ENCODE measurements around the gene BARX1.
"Not testable (repeated sequence)": the region's sequence is repeated elsewhere in the genome, so short reads cannot be mapped to it uniquely, and the experiment has no call there.

BARX1 gene

DNA sequence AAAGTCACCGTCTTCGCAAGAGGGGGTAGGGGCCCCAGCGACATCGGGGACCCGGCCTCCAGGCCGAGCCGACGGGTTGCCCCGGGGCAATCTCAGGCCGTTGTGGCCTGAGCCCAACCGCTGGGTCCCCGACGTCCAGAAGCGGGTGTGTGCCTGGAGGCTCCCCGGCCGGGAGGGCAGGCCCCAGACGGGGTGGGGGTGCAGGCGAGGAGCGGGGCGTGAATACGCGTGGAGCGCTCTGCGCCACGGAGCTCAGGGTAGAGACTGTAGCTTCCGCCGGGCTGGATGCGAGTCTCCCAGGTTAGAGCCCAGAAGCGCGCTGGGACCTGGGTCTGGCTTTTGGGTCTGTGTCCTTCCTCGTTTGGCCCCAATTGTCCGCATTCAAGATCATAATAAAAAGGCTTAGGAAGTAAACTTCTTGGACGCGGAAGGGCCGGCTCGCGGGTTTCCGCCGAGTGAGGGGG, 3.5 kb downstream of the BARX1 start:
- DNase-seq (ENCODE audit: low read depth) = no peak

DNA sequence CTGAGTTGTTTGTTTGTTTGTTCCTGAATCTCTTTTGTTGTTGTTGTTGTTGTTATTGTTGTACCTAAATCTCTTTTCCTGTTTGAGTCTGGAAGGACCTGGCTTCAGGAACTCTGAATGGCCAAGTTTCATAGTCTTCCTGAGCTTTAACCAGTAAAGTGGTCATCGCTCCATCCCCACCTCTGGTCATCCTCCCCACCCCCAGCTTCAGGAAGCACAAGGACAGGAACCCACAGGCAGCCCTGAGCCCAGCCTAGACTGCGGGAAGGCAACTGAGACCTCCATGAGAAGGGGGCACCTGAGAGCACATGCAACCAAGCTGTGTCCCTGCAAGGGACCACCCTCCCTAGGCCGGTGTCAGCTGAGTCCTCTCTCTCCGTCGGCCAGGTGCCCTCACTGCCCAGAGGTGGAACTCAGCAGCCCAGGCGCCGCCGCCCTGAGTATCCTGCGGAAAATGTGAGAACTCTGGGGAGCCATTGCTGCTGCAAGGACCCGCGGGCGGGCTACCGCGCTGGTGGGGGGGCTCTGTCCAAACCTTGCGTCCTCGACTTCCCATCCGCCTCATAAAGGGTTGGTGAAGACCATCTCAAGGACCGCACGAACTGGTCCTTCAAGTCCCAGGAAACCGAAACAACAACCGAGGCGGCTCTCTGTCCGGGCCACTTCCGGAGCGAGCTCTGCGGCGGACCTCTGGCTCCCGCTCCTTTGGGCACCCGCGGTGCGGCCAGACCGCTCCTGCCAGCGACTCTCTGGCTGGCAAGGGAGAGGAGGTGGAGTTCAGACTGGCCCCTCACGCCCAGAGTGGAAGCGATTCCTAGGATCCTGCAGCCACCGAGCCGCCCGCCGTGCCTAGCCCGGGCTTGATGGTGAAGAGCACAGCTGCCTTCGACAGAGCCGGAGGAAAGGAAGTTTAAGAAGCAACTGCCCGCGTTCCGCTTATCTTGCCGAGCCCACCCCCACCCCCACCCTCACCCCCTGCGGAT, 4.2 kb downstream of the BARX1 start:
- no peak for DNase-seq (ENCODE audit: low read depth)

DNA sequence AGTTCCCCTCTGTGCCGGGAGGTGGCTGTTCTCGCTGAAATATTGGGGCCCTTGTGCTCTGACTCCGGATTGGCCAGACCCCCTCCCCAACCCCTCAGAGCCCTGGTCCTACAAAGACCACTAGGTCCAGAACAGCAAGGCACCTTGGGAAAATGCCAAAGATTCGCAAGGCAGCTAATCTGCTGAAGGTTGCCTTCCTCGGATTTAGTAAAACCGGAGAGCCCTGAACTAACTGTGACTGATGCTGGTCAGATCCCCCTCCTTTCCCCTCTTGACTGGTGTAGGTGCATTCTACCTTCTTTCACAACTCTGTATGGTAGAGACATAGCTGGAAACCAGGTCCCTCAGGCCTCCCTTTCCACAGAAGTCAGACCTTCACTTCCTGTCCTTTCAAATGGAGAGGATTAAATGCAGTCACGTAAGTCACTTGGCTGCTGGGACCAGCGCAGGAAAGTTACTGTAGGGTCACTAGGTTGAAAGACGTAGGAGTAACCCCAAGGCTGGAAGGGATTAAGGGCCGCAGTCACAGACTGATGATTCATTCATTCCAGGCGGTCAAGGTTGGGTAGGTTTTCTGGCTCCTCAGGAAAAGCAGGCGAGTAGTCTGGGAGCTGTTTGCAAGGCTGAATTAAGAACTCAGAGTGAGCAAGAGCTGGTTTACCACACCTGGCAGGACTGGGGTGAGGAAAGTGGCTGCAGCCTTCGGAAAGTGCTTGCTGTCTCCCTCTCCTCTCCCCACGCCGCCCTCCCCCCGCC, 5.3 kb downstream of the BARX1 start:
- DNase-seq (ENCODE audit: low read depth) = no peak

DNA sequence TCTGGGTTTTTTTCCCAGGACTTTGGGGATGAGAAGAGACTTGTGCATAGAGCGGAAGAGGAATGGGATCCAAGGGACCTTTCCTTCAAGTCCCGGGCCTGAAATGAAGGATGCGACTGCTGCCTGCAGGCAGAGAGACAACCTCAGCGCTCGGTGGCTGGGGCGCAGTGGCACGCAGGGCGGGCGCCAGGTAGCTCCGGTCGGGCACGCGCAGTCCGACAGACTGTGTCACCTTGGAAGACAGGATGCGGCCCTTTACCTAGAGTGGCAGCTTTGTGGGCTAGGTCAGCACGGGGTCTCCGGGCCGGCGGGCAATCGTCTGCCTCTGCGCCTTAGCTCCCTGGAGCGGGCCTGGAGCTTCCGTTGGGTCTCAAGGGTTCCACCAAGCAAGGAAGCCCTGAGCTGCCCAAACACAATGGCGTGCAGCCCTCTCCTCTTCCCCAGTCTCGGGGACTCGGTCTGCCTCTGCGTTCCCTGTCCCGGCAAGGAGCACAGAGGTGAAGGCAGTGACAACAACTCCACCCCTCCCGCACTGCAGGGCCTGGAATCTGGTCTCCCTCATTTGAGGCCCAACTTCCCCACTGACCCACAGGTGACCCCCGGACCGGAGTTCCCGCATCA, 6.0 kb downstream of the BARX1 start:
- DNase-seq (ENCODE audit: low read depth) = no peak

DNA sequence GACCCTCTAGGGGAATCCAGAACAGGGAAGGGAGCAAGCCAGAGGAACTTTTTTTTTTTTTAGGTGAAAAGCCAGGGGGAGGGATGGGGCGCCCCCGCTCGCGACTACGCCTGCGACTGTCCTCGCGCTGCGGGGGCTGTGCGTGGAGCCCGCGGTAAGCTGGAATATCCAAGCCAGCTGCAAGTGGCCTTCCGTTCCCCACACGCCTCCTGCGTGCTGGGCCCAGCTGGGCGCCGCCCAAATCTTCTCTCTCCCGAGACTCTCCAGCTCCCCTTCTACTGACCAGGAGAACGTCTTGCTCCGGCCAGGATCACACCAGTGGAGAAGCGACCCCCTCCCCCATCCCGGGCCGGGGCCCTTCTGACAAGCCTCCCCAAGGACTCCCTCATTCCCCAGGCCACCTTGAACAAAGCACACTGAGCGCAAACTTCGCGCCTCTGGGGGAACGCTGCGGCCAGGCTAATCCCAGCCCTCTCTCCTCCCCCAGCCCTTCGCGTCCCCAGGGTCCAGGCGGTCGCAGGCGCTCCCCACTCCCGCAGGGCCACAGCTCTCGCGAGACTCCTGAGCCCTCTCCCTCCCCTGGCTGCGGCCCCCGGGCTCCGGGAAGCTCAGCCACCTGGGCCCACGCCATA, 6.6 kb downstream of the BARX1 start:
- no peak for DNase-seq (ENCODE audit: low read depth)

DNA sequence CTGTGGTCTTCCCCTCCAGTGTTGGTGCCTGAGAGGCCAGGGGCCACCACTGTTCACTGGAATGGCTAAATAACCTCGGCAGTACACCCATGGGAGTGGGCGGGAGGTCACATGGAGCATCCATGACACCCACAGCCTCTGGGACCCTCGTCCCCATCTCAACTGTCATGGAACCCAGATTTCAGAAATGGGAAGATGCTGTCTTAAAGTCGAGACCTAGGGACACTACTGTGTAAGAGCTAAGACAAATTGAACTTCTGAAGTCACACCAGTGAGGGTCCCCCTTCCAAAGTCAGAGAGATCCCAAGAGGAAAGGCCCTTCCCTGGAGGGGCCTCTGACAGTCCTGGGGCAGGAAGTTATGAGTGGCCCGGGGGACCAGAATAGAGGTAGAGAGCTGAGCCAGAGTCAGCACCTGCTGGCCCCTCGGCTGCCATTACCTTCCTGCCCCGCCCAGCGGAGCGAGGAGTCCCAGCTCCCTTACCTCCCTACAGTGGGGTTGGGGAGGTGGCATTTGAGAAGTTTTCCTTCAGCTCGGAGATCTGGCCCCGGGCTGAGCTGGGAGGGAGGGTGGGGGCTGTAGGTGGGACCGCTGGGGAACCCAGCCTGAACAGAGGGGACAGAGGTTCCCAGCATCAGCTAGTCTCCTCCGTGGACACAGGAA, 7.6 kb downstream of the BARX1 start:
- DNase-seq (ENCODE audit: low read depth) = no peak

DNA sequence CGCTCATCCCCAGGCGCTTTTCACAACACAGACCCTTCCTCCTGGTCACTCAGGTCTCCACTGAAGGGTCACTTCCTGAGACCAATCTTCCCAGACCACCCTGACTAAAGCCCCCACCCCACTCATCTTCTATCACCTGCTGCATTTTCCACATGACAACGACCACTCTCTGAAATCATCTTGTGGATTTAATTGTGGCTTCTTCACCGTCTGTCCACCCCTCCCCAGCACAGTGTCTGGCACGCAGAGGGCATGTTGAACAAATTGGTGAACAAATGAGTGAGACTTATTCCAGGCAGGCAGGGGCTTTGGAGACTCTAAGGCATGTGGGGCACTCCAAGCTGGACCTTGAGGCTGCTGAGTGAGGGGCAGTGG, 8.8 kb downstream of the BARX1 start:
- no peak for DNase-seq (ENCODE audit: low read depth)

DNA sequence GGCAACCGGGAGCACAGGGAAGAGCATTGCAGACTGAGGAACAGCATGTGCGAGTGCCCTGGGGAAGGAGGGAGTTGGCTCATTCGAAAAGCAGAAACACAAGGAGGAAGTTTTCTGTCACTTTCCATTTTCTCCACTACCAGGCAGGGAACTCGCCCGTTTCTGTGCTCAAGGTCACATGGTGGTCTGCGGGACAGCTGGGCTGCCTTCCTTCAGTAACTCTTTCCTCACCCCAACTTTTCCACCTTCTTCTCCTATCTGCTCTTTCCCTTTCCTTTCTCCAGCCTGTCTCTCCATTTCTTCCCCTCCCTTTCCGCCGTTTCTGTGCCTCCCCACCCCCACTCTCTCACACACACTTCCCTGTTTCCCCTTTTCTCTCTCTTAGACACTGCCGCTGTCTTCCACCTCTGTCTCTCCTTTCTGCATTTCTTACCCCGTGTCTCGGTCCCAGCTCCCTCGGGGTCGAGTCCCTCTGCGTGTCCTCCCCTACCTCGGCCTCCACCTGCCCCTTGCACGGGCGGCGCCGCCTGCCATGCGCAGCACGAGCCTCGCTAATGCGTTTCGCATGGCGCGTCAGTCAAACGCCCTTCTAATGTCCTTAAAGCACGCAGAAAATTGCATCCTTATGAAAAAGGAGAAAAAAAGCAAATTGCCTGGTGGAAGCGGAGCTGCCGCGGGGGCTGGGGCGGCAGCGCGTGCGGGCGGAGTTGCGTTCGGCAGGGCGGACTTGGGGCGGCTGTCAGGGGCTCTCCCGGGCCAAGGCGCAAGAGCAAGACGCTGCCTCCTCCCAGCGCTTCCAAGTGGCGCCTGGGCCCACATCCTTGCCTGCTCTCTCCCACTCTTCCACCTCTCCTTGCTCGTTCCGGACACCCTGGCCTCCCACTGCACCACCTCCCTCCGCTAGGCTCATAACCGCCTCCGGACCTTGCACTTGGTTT, 9.5 kb downstream of the BARX1 start:
- no peak for DNase-seq (ENCODE audit: low read depth)

DNA sequence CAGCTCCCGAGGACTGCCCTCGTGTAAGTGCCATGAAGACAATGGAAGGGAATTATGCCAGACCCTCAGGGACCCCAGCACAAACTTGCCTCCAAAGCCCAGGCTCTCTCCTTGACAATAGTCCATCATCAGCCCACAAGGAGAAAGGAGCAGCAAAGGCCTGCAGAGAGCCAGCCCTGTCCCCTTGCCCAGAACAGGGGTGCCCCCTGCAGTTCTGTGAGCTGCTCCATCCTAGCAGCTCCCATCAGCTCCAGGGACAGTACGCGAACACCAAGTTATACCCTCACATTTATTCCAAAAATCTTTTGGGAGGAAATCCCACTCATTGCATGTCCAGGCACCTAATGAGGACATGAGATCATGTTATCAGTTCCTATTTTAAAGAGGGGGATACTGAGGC, 11.1 kb downstream of the BARX1 start:
- DNase-seq (ENCODE audit: low read depth) = no peak

DNA sequence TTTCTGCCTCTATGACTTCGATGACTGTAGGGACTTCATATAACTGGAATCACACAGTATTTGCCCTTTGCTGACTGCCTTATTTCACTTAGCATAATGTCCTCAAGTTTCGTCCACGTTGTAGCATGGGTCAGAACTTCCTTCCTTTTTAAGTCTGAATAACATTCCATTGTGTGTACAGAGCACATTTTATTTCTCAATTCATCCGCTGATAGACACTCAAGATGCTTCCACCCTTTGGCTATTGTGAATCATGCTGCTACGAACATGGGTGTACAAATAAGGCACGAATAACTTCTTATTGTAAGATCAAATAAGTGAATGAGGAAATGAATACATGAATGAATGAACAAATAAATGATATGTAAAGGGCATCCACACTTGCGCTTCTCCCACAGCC, 13.0 kb downstream of the BARX1 start:
- no peak for DNase-seq (ENCODE audit: low read depth)

DNA sequence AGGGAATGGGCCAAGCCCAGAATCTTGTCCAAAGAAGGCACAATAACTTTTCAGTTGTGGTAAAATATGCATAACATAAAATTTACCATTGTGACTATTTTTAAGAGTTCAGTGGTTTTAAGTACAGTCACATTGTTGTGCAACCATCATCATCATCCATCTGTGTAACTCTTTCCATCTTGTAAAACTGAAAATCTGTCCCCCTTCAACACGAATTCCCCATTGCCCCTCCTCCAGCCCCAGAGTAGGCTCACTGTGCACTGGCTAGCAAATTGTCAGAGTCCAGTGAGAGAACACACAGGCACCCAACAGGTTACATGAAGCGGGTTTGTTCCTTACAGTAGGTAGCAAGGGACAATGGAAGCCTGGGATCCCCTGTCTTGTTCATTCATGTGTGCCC, 13.7 kb downstream of the BARX1 start:
- DNase-seq (ENCODE audit: low read depth) = no peak

DNA sequence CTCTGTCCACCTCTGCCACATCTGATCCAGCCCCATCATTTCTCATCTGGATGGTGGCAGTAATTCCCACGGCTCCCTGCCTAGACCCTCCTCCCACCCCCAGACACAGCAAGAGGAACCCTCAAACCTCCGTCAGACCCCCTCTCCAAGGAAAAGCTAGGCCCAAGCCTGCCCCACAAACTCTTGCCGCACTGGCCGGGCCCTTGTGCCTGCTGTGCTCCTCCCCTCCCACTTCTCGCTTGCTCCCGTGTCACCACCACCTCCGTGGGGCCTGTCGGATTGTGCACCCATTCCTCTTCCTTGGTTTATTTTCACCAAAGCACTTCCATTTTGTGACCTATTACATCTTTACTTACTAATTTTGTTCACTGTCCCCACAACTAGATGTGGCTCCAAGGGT, 14.2 kb downstream of the BARX1 start:
- no peak for DNase-seq (ENCODE audit: low read depth)

DNA sequence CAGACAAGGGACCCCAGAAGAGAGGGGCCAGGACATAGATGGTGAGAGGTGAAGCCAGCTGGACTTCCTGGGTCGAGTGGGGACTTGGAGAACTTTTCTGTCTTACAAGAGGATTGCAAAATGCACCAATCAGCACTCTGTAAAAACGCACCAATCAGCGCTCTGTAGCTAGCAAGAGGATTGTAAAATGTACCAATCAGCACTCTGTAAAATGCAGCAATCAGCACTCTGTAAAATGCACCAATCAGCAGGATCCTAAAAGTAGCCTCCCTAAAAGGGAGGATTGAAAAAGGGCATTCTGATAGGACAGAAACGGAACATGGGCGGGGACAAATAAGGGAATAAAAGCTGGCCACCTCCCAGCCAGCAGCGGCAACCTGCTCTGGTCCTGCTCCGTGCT, 15.6 kb downstream of the BARX1 start:
- DNase-seq (ENCODE audit: low read depth) = not testable (repeated sequence)

DNA sequence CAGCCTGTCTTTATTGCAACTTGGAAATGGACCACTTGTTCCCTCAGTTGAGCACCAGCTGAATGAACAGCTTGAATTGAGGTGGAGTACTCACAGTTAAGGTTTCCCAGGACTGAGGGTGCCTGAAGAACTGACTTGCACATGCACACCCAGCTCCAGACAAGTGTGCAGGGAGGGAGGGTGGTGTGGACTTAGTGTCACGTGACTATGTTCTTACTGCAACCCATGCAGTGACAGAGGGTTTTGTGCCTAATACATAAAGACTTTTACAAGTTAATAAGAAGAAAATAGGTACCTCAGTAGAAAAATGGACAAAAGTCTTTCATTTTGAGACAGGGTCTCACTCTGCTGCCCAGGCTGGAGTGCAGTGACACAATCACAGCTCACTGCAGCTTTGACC, 18.0 kb downstream of the BARX1 start:
- no peak for DNase-seq (ENCODE audit: low read depth)

DNA sequence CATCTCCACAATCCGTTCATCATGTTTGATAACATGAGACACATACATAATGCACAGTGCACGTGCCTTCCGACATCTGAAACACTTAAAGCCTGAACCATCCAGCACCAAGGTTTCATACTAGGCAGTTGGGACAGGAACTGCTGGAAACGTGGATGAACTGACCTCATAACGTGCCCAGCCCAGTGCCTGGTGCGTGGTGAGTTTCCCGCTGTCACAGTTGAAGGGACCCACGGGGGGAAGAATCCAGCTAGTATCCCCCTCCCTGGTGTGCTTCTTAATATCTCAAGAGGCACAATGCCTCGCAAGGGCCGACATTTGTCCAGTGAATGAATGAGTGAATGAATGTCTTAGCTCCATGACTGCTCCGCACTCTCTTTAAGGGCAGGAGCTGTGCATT, 23.2 kb downstream of the BARX1 start:
- no peak for DNase-seq (ENCODE audit: low read depth)

DNA sequence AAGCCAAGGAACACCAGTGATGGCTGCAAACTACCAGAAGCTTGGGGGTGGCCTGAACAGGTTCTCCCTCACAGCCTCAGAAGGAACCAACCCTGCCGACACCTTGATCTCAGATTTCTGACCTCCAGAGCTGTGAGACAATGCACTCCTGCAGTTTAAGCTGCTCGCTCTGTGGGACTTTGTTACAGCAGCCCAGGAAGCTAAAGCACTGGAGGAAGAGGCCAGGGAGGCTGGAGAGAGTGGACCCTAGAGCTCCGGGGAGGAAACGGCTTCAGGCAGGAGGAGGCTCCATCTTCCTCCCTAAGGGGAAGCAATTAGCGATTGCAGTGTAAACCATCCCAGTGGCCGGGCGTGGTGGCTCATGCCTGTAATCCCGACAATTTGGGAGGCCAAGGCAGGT, 25.1 kb downstream of the BARX1 start:
- no peak for DNase-seq (ENCODE audit: low read depth)

DNA sequence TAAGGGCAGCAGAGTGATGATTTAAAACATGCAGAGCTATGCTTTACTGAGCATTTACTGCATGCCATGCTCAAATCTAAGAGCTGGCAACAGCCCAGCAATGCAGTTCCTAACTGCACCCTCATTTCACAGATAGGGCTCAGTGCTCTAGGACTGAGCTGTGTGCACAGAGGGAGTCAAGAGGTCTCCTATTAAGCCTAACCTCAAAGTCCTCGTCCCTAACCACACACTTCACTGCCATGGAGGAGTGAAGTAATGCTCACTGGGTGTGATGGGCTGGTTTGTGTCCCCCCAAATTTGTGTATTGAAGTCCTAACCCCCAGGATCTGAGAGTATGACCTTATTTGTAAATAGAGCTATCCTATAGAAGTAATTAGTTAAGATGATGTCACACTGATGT, 25.9 kb downstream of the BARX1 start:
- no peak for DNase-seq (ENCODE audit: low read depth)

DNA sequence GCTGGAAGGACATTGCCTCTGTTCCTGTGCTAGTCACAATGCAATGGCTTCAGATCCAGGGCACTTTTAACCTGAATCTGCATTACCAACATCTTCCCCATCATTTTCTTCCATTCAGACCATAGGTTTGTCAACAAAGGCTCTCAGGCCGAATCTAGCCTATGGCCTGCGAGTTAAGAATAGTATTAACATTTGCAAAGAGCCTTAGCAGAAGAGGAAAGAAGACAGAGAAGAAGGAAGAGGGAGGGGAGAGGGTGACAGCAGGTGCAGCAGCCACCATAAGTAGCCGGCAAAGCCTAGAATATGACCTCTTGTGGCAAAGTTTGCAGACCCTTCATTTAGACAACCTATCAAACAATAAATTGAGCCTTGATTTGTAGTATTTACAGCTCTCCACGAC, 32.6 kb downstream of the BARX1 start:
- DNase-seq (ENCODE audit: low read depth) = no peak

DNA sequence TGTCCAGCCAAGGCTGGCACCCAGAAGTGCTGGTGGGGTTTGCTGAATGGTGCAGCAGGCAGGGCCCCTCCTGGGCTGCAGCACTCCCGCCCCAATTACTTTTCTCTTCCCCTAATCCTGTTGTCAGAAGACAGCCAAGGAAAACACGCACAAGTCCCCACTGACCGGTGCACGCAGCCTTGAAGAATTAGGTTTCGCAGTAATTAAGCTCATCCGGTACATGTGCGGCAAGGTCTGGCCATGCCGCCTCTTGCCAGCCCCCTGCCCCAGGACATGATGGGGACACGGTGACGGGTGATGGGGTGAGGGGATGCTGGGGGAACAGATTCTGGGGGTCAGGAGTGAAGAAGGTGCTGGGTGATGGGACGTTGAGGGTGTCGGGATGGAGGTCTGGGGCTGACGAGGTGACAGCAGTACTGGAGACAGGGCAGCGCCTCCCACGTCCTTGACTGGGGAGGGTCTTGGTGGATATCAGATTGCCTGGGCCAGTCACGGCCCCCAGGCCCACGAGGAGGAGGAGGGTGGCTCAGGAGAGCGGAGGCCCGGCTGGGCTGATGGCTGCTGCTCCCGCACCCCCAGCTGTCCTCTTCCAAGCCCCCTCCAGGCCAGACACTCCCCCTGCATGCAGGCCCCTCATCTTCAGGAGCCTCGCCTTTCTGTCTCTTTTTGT, 34.9 kb downstream of the BARX1 start:
- DNase-seq (ENCODE audit: low read depth) = no peak

DNA sequence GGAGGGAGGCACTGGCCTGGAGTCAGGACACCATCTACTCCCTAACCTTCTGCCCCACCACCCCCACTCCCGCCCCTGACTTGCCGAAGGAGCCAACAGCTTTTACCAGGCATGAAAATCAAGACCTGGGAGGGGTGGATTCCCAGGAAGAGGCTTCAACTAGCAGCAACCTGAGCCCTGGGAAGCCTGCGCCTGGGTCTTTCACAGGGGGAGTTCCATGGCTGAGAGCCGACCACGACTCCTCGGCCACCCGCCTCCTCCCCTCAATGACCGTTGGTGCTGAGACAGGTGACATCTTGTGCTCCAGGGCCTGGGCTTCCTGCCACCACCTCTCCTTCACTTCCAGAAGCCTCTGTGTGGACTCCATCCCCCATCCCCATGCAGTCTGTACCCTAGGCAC, 37.1 kb downstream of the BARX1 start:
- no peak for DNase-seq (ENCODE audit: low read depth)

Measured in activated gamma-delta T cell treated with anti-CD3 and anti-CD28 coated beads, Interleukin-2, amount 50 U/mL, for 16 hours (primary cell).